ENCODE data around the gene DNAJC18. TPM values are rescaled to one million over a fixed set of nuclear protein-coding genes. Genes with fewer than 3 reads are reported as not detected.

Gene DNAJC18
- total RNA-seq, 2 donors from 2014 or later, result 5.9 to 8.5 TPM

DNA sequence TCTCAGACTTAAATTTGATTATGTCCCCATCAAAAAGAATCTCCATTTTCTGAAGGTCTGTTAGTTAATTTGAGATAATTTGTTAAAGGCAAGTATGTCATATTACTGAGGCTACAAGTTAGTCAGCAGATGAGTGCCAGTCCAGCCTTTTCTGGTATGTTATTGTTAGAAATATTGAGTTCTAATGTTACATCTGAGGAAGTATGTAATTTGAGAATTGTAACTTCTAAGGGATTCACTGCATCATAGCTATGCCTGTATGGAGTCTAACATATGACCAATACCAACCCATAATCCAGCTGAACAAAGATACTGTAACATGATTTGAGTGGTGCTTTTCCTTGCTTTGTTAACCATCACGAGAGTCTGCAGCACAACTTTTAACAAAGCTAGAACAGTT lies 70.1 kb downstream of the DNAJC18 start:
- TF ChIP-seq, protein P1, sequence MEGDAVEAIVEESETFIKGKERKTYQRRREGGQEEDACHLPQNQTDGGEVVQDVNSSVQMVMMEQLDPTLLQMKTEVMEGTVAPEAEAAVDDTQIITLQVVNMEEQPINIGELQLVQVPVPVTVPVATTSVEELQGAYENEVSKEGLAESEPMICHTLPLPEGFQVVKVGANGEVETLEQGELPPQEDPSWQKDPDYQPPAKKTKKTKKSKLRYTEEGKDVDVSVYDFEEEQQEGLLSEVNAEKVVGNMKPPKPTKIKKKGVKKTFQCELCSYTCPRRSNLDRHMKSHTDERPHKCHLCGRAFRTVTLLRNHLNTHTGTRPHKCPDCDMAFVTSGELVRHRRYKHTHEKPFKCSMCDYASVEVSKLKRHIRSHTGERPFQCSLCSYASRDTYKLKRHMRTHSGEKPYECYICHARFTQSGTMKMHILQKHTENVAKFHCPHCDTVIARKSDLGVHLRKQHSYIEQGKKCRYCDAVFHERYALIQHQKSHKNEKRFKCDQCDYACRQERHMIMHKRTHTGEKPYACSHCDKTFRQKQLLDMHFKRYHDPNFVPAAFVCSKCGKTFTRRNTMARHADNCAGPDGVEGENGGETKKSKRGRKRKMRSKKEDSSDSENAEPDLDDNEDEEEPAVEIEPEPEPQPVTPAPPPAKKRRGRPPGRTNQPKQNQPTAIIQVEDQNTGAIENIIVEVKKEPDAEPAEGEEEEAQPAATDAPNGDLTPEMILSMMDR (IDR thresholded peaks at IDR 0.05), result no peak
- DNase-seq (ENCODE audit: low spot score), result no peak
- no peak overlapping the region for H3K27ac ChIP-seq
- peaks cover 0 to 24% of the 10 kb centered on the region in 2 donors for H3K4me1 ChIP-seq
- no peaks in the 10 kb centered on the region for H3K27me3 ChIP-seq
- no peaks in the 10 kb centered on the region for H3K9me3 ChIP-seq
- H3K36me3 ChIP-seq, result peaks cover 54% of the 10 kb centered on the region
- H3K4me3 ChIP-seq, result no peak overlapping the region

DNA sequence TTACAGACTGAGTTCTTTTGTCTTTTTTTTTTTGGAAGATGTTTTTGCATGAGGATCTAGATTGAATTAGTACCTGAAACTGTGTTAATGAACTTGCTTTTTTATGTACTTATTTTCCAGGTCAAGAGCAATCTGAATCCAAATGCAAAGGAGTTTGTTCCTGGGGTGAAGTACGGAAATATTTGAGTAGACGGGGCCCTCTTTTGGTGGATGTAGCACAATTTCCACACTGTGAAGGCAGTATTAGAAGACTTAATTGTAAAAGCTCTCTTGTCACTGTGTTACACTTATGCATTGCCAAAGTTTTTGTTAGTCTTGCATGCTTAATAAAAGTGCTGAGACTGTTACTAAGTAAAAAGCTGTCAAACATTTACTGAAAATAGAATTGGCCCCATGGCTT lies 70.7 kb downstream of the DNAJC18 start:
- TF ChIP-seq, protein P1 (IDR thresholded peaks at IDR 0.05), result no peak
- no peak for DNase-seq (ENCODE audit: low spot score)
- Histone ChIP-seq H3K4me3 (no peak overlapping the region), H3K9me3 (no peaks in the 10 kb centered on the region), H3K36me3 (peaks cover 60% of the 10 kb centered on the region), H3K4me1 (peaks cover 0 to 18% of the 10 kb centered on the region in 2 donors), H3K27ac (no peak overlapping the region), H3K27me3 (no peaks in the 10 kb centered on the region)

DNA sequence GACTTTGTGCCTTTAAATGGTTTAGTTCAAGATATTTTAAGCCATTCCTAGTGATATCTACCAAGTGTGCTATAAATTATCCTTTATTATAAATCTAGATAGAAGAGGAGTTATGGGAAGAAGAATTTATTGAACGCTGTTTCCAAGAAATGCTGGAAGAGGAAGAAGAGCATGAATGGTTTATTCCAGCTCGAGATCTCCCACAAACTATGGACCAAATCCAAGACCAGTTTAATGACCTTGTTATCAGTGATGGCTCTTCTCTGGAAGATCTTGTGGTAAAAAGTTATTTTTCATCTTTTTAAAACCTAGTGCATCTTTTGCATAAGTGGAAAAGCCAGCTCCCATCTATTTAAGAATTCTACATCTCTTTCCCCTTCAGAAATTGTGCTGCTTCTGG lies 74.9 kb downstream of the DNAJC18 start:
- Histone ChIP-seq H3K36me3 (peaks cover 55% of the 10 kb centered on the region), H3K27me3 (no peaks in the 10 kb centered on the region), H3K4me1 (peaks cover 0 to 7% of the 10 kb centered on the region in 2 donors), H3K4me3 (no peak overlapping the region), H3K27ac (no peak overlapping the region), H3K9me3 (no peaks in the 10 kb centered on the region)
- TF ChIP-seq, protein P1 (IDR thresholded peaks at IDR 0.05), result no peak
- DNase-seq (ENCODE audit: low spot score), result no peak

DNA sequence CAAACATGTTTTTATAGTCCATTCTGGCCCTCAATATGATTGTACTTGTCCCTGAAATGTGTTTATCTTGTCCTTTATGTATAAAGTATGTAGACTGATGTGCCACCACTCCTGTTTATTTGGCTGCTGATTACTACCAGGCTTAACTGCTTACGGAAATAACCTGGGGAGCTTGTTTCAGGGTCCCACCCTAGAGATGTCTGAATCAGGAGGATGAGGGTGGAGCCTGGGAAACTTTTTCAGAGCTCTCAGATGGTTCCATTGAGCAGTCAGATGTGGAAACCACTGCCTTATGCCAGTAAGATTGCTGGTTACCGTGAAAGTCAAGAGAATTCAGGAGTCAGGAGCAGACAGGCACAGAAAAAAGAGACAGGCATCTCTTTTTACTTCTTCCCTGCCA lies 75.4 kb downstream of the DNAJC18 start:
- DNase-seq (ENCODE audit: low spot score), result no peak
- H3K27me3 ChIP-seq, result no peaks in the 10 kb centered on the region
- H3K27ac ChIP-seq, result no peak overlapping the region
- TF ChIP-seq, protein P1 (IDR thresholded peaks at IDR 0.05), result no peak
- H3K4me1 ChIP-seq, result peaks cover 0 to 7% of the 10 kb centered on the region in 2 donors
- H3K9me3 ChIP-seq, result no peaks in the 10 kb centered on the region
- H3K4me3 ChIP-seq, result no peak overlapping the region
- peaks cover 50% of the 10 kb centered on the region for H3K36me3 ChIP-seq

DNA sequence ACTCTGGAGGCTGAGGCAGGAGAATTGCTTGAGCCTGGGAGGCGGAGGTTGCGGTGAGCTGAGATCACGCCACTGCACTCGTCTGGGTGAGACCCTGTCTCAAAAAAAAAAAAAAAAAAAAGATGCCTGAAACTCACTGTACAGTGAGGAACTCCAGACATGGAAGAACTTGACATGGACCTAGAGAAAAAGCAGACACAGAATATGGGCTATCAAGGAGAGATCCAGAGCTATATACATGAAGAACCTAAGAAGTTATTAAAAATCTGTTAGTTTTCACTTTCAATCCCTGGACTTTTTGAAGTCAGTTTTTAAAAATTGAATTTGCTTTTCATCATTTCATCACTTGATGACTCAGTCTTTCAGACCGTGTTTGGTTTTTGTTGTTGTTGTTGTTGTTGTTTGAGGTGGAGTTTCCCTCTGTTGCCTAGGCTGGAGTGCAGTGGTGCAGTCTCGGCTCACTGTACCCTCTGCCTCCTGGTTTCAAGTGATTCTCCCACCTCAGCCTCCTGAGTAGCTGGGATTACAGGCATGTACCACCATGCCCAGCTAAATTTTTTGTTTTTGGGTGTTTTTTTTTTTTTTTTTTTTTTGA lies 77.4 kb downstream of the DNAJC18 start:
- no peaks in the 10 kb centered on the region for H3K9me3 ChIP-seq
- no peak overlapping the region for H3K27ac ChIP-seq
- no peaks in the 10 kb centered on the region for H3K27me3 ChIP-seq
- TF ChIP-seq, protein P1 (IDR thresholded peaks at IDR 0.05), result no peak
- H3K4me1 ChIP-seq, result no peaks in the 10 kb centered on the region
- H3K4me3 ChIP-seq, result no peak overlapping the region
- H3K36me3 ChIP-seq, result peaks cover 34% of the 10 kb centered on the region
- DNase-seq (ENCODE audit: low spot score), result no peak

DNA sequence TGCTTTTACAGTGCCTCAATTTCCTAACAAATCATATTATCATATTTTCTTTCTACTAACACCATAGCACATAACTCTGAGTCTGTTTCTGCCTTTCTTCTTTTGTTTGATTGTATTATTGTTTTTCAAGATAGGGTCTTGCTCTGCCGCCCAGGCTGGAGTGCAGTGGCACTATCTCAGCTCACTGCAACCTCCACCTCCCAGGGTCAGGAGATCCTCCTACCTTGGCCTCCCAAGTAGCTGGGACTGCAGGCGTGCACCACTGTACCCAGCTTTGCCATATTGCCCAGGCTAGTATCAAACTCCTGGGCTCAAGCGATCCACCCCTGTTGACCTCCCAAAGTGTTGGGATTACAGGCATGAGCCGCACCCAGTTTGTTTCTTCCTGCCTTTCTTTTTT lies 78.9 kb downstream of the DNAJC18 start:
- peaks cover 19% of the 10 kb centered on the region for H3K36me3 ChIP-seq
- H3K4me3 ChIP-seq, result no peak overlapping the region

More for the DNA sequence above, 78.9 kb downstream of the DNAJC18 start:
- H3K4me1 ChIP-seq, result no peaks in the 10 kb centered on the region
- TF ChIP-seq, protein P1 (IDR thresholded peaks at IDR 0.05), result no peak
- no peak for DNase-seq (ENCODE audit: low spot score)
- H3K27ac ChIP-seq, result no peak overlapping the region
- no peaks in the 10 kb centered on the region for H3K9me3 ChIP-seq
- H3K27me3 ChIP-seq, result no peaks in the 10 kb centered on the region

Measured in right atrium auricular region (tissue), 2 donors.